ENCODE results near the gene EPB41L4B.

- no peak for TF ChIP-seq CTCF (IDR thresholded peaks at IDR 0.05)
- TF ChIP-seq POLR2A (IDR thresholded peaks at IDR 0.05), result no peak
Observed at GRCh38 chr9:109247228-109247627, 73.6 kb downstream of the EPB41L4B start.

All from breast epithelium (tissue), 3 donors.